GM23338 (cell line): ENCODE data around the gene LAPTM5. TPM values are rescaled to one million over a fixed set of nuclear protein-coding genes. Genes with fewer than 3 reads are reported as not detected.

Experiments used
- ATAC-seq: fragments of 200-7000 bp; cut with Tn5 transposase; 3 replicates; pipeline ENCODE4 v1.9.1; 2020
- DNase-seq: peaks from one replicate; pipeline ENCODE4 v3.0.0-alpha.2; 2015; ENCODE audit warnings: low spot score
- H2AFZ ChIP-seq: fragments of 200-600 bp; sonication (generic); 2 replicates; pipeline ENCODE4 v1.8.0; 2016; ENCODE audit warnings: antibody characterized with exemption, mild to moderate bottlenecking, moderate library complexity
- H3F3A ChIP-seq: fragments of 200-600 bp; sonication (generic); replicated peaks from 2 replicates; pipeline ENCODE4 v1.8.0; 2017; ENCODE audit warnings: antibody characterized with exemption, mixed run types, low read depth
- H3K27ac ChIP-seq: fragments of 200-600 bp; sonication (generic); 2 replicates; pipeline ENCODE4 v1.6.1; 2016; ENCODE audit warnings: low read depth
- H3K27me3 ChIP-seq: fragments of 200-600 bp; sonication (generic); 2 replicates; pipeline ENCODE4 v1.8.0; 2016; ENCODE audit warnings: mild to moderate bottlenecking, mixed run types, moderate library complexity; ENCODE audit not compliant: insufficient read depth
- H3K36me3 ChIP-seq: fragments of 200-600 bp; sonication (generic); 2 replicates; pipeline ENCODE4 v1.8.0; 2016; ENCODE audit warnings: mild to moderate bottlenecking; ENCODE audit not compliant: insufficient read depth
- H3K4me1 ChIP-seq: fragments of 200-600 bp; sonication (generic); 2 replicates; pipeline ENCODE4 v1.8.0; 2016; ENCODE audit warnings: mild to moderate bottlenecking, moderate library complexity; ENCODE audit not compliant: insufficient read depth
- H3K4me2 ChIP-seq: fragments of 200-600 bp; sonication (generic); 2 replicates; pipeline ENCODE4 v1.7.1; 2017; ENCODE audit warnings: mixed run types
- H3K4me3 ChIP-seq: fragments of 200-600 bp; sonication (generic); 2 replicates; pipeline ENCODE4 v1.6.1; 2016; ENCODE audit warnings: mixed run types
- H3K79me2 ChIP-seq: fragments of 200-600 bp; sonication (generic); replicated peaks from 2 replicates; pipeline ENCODE4 v1.8.0; 2017; ENCODE audit warnings: mild to moderate bottlenecking; ENCODE audit not compliant: insufficient read depth
- H3K9me2 ChIP-seq: fragments of 200-600 bp; sonication (generic); 2 replicates; pipeline ENCODE4 v1.8.0; 2017; ENCODE audit not compliant: insufficient read depth
- H4K20me1 ChIP-seq: fragments of 200-600 bp; sonication (generic); replicated peaks from 2 replicates; pipeline ENCODE4 v1.8.0; 2017; ENCODE audit warnings: mild to moderate bottlenecking; ENCODE audit not compliant: insufficient read depth
- H3K27ac Mint-ChIP-seq: 2 replicates; pipeline ENCODE4 v1.8.0; 2020; ENCODE audit warnings: inconsistent platforms, mild to moderate bottlenecking, moderate library complexity, mixed read lengths
- H3K27me3 Mint-ChIP-seq: 3 replicates; pipeline ENCODE4 v1.8.0; 2022; ENCODE audit warnings: low read depth, mild to moderate bottlenecking, moderate library complexity, mixed read lengths, inconsistent platforms; ENCODE audit not compliant: insufficient read depth, poor library complexity
- H3K36me3 Mint-ChIP-seq: 3 replicates; pipeline ENCODE4 v1.8.0; 2021; ENCODE audit warnings: low read depth, mild to moderate bottlenecking, inconsistent platforms, moderate library complexity, mixed read lengths
- H3K4me1 Mint-ChIP-seq: 3 replicates; pipeline ENCODE4 v1.8.0; 2020; ENCODE audit warnings: mild to moderate bottlenecking, inconsistent platforms, mixed read lengths
- H3K4me3 Mint-ChIP-seq: 3 replicates; pipeline ENCODE4 v1.8.0; 2021; ENCODE audit warnings: moderate library complexity, mild to moderate bottlenecking, inconsistent platforms, mixed read lengths
- H3K9me3 Mint-ChIP-seq: 3 replicates; pipeline ENCODE4 v1.8.0; 2020; ENCODE audit warnings: moderate library complexity, mild to moderate bottlenecking, inconsistent platforms, mixed read lengths
- CREB1 ChIP-seq: fragments of 250-450 bp; sonication (Bioruptor Pico); IDR thresholded peaks from 2 replicates; pipeline ENCODE4 v1.5.0; 2020; ENCODE audit warnings: low read depth, mild to moderate bottlenecking, moderate library complexity
- CTCF ChIP-seq, 2 experiments: fragments of 200-600 bp in 1 of 2; sonication (generic) in 1 of 2; conservative IDR thresholded peaks; 2 replicates each; pipeline versions ENCODE4 v1.5.1 to v1.6.1; 2016 to 2017; ENCODE audit warnings: antibody characterized with exemption in 2 of 2, low read depth in 2 of 2, mild to moderate bottlenecking in 2 of 2, moderate library complexity in 1 of 2
- EZH2 ChIP-seq: fragments of 200-600 bp; sonication (generic); IDR thresholded peaks from one replicate; pipeline ENCODE4 v1.8.0; 2017; ENCODE audit warnings: antibody characterized with exemption, mild to moderate bottlenecking, low read depth; ENCODE audit not compliant: unreplicated experiment
- NANOG ChIP-seq: IDR thresholded peaks from 2 replicates; pipeline ENCODE4 v1.6.1; 2016; ENCODE audit warnings: antibody characterized with exemption, borderline replicate concordance
- POLR2AphosphoS5 ChIP-seq: IDR thresholded peaks from 2 replicates; pipeline ENCODE4 v1.6.1; 2016; ENCODE audit warnings: antibody characterized with exemption, low read depth
- REST ChIP-seq: IDR thresholded peaks from one replicate; pipeline ENCODE4 v1.6.1; 2018; ENCODE audit warnings: antibody characterized with exemption; ENCODE audit not compliant: unreplicated experiment
- STAT1 ChIP-seq: IDR thresholded peaks from one replicate; pipeline ENCODE4 v1.6.1; 2016; ENCODE audit warnings: antibody characterized with exemption; ENCODE audit not compliant: unreplicated experiment
- ZNF331 ChIP-seq: fragments of 250-450 bp; sonication (Bioruptor Pico); IDR thresholded peaks from 2 replicates; pipeline ENCODE4 v1.5.0; 2020; ENCODE audit warnings: low read depth, mild to moderate bottlenecking, moderate library complexity
- polyA plus RNA-seq: library from polyadenylated mRNA; unstranded; fragments of >200 nt; fragmentation: Nextera tagmentation; extraction: Ambion mirVana; gene quantifications from 2 replicates; pipeline ENCODE4 v1.2.1, GENCODE V29; 2016
- total RNA-seq: library from RNA; depleted of rRNA; stranded (reverse); fragments of >200 nt; shearing (Covaris generic); gene quantifications from 2 replicates; pipeline ENCODE4 v1.2.3, GENCODE V29; 2014

Gene LAPTM5
- total and polyA plus RNA-seq, 2 experiments from 2014 or later: 0.21 TPM; not detected in 1

GRCh38 chr1:30729901-30730300, 27.7 kb downstream of the LAPTM5 start (continued):
- TF ChIP-seq REST (no peak), CREB1 (CRISPR knock-in tag) (no peak), NANOG (no peak), POLR2AphosphoS5 (no peak), ZNF331 (CRISPR knock-in tag) (no peak), EZH2 (no peak), CTCF (conservative IDR thresholded peaks at IDR 0.05; ENCODE audit: low read depth in 2 of 2) (no peak)

GRCh38 chr1:30728832-30729638, 28.5 kb downstream of the LAPTM5 start:
- no peak overlapping the region for H3K27ac ChIP-seq
- no peaks in the 10 kb centered on the region for H3K36me3 ChIP-seq
- H3K27me3 ChIP-seq: no peaks in the 10 kb centered on the region
- no peak overlapping the region for H3K4me2 ChIP-seq
- H3K9me3 Mint-ChIP-seq: no peaks in the 10 kb centered on the region; the same call in 2 of the 3 replicates
- no peaks in the 10 kb centered on the region for H3K36me3 Mint-ChIP-seq
- H2AFZ ChIP-seq: no peak overlapping the region
- no peaks in the 10 kb centered on the region for H4K20me1 ChIP-seq
- no peak overlapping the region for H3K4me3 Mint-ChIP-seq
- DNase-seq: no peak
- no peaks in the 10 kb centered on the region for H3F3A ChIP-seq
- peaks cover 11% of the 10 kb centered on the region for H3K4me1 ChIP-seq
- H3K79me2 ChIP-seq: no peaks in the 10 kb centered on the region
- no peak overlapping the region for H3K27ac Mint-ChIP-seq
- ATAC-seq: no peak
- no peak overlapping the region for H3K4me3 ChIP-seq
- H3K9me2 ChIP-seq: no peaks in the 10 kb centered on the region
- peaks cover 30% of the 10 kb centered on the region for H3K4me1 Mint-ChIP-seq
- H3K27me3 Mint-ChIP-seq: peaks cover 18% of the 10 kb centered on the region
- TF ChIP-seq REST: no peak
- no peak for TF ChIP-seq POLR2AphosphoS5
- no peak for TF ChIP-seq STAT1
- TF ChIP-seq CREB1 (CRISPR knock-in tag): no peak
